ENCODE results near the gene SAMD13.

SAMD13 gene

DNA sequence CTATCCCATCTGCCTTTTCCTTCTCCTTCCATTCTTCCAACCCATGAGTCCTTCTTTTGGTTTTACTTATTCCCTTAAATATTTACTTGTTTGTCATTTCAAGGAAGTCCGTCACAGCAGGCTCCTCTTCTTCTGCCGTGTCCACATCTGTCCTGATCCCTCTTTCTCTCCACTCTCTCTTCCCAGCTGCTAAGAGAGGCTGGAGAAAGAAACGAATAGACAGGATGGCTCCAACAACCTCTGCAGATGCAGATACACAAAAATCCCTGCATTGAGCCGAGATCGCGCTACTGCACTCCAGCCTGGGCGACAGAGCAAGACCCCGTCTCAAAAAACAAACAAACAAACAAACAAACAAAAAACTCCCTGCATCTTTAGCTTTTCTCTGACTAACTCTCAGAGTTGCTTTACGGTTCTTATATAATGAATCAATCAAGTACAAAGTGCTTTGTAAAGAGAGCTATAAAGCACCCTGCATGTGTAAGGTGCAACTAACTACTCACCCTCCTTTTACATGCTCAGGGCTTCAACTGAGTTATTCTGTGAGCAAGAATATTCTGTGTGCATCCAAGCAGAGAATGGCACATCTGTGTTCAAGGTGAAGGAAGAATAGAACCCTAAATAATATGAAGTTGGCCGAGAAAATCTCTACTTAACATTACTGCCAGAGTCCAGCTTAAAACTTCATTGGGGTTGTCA, 3.8 kb upstream of the SAMD13 start:
- DNase-seq (ENCODE audit: insufficient read length, low spot score) = no peak
- TF ChIP-seq POLR2AphosphoS5 (IDR thresholded peaks at IDR 0.05; ENCODE audit: low read depth, low read length) (no peak), SPI1 (IDR thresholded peaks at IDR 0.05; ENCODE audit: low read depth, low read length) (no peak), POLR2A (IDR thresholded peaks at IDR 0.05; ENCODE audit: low read depth, low read length) (no peak), TAF1 (IDR thresholded peaks at IDR 0.05; ENCODE audit: low read depth, low read length) (no peak), PAX5 (IDR thresholded peaks at IDR 0.05; ENCODE audit: insufficient read depth, low read length, severe bottlenecking) (no peak), POU2F2 (IDR thresholded peaks at IDR 0.05; ENCODE audit: low read depth, low read length) (no peak)
- no peak for FAIRE-seq

DNA sequence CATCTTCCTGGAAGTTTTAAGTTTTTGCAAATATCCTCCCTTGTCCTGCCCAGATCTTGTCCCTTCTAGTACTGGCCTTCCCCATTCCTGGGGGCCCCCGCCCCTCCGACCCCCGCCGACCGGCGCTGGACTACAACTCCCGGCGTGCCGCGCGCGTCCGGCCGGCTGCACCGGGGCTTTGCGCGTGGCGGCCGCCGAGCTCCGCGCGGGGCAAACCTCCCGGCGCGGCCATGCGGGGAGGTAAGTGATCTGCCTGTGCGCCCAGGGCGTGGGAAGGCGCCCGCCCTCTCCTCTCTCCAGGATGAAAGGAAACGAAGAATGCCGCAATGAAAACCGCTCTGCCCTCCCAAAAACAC, 3.2 kb upstream of the SAMD13 start:
- DNase-seq (ENCODE audit: insufficient read length, low spot score) (peak; percentile 61), FAIRE-seq (peak; percentile 64)
- TF ChIP-seq PAX5 (IDR thresholded peaks at IDR 0.05; ENCODE audit: insufficient read depth, low read length, severe bottlenecking) (no peak), TAF1 (IDR thresholded peaks at IDR 0.05; ENCODE audit: low read depth, low read length) (no peak), POLR2A (IDR thresholded peaks at IDR 0.05; ENCODE audit: low read depth, low read length) (no peak), SPI1 (IDR thresholded peaks at IDR 0.05; ENCODE audit: low read depth, low read length) (no peak), POU2F2 (IDR thresholded peaks at IDR 0.05; ENCODE audit: low read depth, low read length) (no peak), POLR2AphosphoS5 (IDR thresholded peaks at IDR 0.05; ENCODE audit: low read depth, low read length) (no peak)

DNA sequence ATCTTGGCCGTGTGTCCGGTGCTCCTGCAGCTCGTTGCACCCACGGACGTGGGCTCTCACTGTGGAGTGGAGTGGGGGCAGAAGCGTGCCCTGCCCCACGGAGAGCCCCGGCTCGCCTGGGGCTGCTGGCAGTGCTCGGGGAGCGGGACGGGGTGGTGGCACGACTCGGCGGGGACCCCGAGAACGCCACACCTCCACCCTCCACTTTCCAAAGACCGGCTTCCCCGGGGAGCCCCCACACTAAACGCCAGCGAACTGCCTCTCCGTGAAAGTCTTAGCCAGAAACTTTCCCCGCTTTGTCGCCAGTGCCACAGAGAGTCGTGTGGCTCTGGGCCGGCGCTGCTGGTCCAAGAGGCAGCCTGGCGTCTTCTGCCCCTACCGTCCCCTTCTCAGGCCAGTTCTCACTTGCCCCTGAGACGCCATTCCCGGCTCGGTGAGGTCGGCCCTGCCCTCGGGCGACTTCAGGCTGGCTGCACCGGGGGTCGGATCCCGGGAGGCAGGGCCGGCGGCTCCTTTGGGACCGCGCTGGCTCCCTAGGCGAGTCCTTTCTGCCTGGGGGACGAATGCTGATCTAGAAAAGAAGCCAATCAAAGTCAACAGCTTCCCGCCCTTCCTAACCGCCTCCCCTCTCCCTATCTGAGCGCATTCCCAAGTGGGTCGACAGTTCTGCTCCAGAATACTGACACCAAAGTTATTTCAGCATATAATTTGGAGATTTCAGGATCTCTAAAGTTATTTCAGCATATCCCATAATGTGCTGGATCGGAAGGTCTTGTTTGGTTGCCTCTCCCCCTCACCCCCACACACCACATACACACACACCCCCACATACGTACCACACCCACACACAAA, 2.6 kb upstream of the SAMD13 start:
- TF ChIP-seq PAX5 (IDR thresholded peaks at IDR 0.05; ENCODE audit: insufficient read depth, low read length, severe bottlenecking) (no peak), TAF1 (IDR thresholded peaks at IDR 0.05; ENCODE audit: low read depth, low read length) (peak; percentile 10; the same call in 1 of the 2 replicates)
- FAIRE-seq (peak; percentile 88), DNase-seq (ENCODE audit: insufficient read length, low spot score) (peak; percentile 45)

DNA sequence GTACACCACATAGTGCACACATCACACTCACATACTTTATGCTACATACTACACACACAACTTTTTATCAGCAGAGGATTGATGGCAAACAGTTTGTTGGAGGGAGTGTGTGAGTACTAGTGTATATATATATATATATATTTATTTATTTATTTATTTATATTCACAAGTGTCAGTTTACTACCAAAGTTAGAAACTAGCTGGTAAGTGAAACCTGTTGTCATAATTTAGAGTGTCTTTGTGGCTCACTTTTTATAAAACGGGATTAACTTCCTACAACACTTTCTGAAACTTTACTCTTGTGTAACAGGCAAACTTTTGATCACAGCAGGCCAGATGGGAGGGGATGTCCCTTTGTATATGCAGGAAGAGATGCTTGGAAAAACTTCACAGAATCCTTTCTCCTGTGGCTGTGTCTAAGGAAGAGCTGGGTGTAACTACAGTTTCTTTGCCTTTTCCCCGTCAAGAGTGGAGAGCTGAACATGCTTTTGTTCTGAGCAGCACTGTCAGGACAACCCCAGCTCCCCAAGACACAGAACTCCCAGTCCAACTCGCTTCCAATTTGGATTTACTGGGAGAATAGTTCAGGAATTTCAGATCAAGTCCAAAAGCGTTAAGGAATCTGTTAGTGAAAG, 1.9 kb upstream of the SAMD13 start:
- TF ChIP-seq POLR2AphosphoS5 (IDR thresholded peaks at IDR 0.05; ENCODE audit: low read depth, low read length) (no peak), POU2F2 (IDR thresholded peaks at IDR 0.05; ENCODE audit: low read depth, low read length) (no peak), TAF1 (IDR thresholded peaks at IDR 0.05; ENCODE audit: low read depth, low read length) (no peak), POLR2A (IDR thresholded peaks at IDR 0.05; ENCODE audit: low read depth, low read length) (no peak), SPI1 (IDR thresholded peaks at IDR 0.05; ENCODE audit: low read depth, low read length) (no peak), PAX5 (IDR thresholded peaks at IDR 0.05; ENCODE audit: insufficient read depth, low read length, severe bottlenecking) (no peak)
- FAIRE-seq (no peak), DNase-seq (ENCODE audit: insufficient read length, low spot score) (no peak)

DNA sequence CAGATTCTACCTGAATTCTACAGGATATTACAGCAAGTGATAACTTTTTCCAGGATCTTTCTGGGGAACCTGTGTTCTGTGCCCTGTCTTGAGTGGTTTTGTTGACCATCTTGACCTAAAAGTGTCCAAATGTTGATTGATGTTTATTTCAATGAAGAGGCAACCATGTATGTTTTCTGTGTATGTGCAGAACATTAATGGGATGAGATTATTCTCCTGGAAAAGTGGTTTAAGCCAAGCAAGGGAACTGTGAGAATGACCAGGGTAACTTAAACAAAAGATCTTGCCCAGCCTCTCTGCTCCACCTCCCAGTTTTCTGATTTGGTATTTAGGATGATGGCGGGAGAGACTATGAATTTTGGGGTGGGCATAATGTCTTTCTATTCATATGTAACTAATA, 1.0 kb upstream of the SAMD13 start:
- FAIRE-seq (no peak), DNase-seq (ENCODE audit: insufficient read length, low spot score) (no peak)
- TF ChIP-seq PAX5 (IDR thresholded peaks at IDR 0.05; ENCODE audit: insufficient read depth, low read length, severe bottlenecking) = no peak
- no peak for TF ChIP-seq TAF1 (IDR thresholded peaks at IDR 0.05; ENCODE audit: low read depth, low read length)
- TF ChIP-seq SPI1 (IDR thresholded peaks at IDR 0.05; ENCODE audit: low read depth, low read length) = no peak
- TF ChIP-seq POLR2A (IDR thresholded peaks at IDR 0.05; ENCODE audit: low read depth, low read length) = no peak
- TF ChIP-seq POLR2AphosphoS5 (IDR thresholded peaks at IDR 0.05; ENCODE audit: low read depth, low read length) = no peak
- no peak for TF ChIP-seq POU2F2 (IDR thresholded peaks at IDR 0.05; ENCODE audit: low read depth, low read length)

DNA sequence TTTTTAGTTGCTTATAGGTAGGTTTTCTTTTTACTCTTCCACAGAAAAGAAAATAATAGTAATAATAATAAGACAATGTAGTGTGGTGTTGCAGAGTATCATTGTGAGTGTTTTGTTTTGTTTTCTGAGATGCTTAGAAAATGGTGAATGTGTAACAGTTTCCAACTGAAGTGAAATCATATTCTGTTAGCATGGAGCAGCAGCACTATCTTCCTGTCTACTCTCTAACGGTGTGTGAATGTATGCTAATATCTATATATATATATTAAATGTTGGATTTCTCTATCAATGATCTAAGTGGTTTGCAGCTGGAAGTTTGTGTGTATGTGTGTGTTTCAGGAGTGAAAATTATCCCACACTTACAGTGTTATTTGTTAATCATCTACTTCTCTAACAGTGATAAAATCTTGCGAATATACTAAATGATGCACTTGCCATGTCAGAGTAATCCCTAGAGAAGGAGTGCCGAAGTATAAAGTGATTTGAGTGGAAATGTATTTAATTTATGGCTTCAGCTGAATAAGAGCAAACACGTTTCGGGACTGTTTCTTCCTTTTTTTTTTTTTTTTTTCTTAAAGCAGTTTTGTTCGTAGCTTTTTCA, 377 bp downstream of the SAMD13 start:
- TF ChIP-seq TAF1 (IDR thresholded peaks at IDR 0.05; ENCODE audit: low read depth, low read length) (no peak), SPI1 (IDR thresholded peaks at IDR 0.05; ENCODE audit: low read depth, low read length) (no peak), POU2F2 (IDR thresholded peaks at IDR 0.05; ENCODE audit: low read depth, low read length) (no peak), POLR2AphosphoS5 (IDR thresholded peaks at IDR 0.05; ENCODE audit: low read depth, low read length) (no peak)
- DNase-seq (ENCODE audit: insufficient read length, low spot score) = no peak
- peak; percentile 55 for FAIRE-seq

DNA sequence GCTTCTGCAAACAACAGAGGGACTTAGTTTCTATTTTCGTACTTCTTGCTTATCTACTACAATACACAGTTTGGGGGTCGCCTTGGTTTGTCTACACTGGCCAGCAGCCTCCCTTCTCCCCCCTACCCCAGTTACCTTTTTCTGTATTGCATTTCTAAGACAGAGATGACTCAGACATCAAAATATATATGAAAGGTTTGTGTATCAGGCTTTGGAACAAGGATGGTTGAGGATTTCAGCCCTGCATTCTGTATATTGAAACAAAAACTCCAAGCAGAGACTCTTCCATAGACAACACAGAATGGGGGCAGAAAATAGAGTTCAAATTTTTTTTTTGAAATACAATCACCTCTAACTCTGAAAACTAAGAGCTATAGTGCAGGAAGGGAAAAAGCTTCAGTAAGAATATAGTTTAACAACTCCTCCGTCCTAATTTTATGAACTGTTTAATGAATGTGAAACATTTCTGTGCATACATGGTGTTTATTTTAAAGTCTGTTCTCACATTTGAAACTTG, 1.9 kb downstream of the SAMD13 start:
- FAIRE-seq = peak; percentile 52
- DNase-seq (ENCODE audit: insufficient read length, low spot score) = no peak
- no peak for TF ChIP-seq PAX5 (IDR thresholded peaks at IDR 0.05; ENCODE audit: insufficient read depth, low read length, severe bottlenecking)
- TF ChIP-seq TAF1 (IDR thresholded peaks at IDR 0.05; ENCODE audit: low read depth, low read length) = no peak
- no peak for TF ChIP-seq POLR2AphosphoS5 (IDR thresholded peaks at IDR 0.05; ENCODE audit: low read depth, low read length)

DNA sequence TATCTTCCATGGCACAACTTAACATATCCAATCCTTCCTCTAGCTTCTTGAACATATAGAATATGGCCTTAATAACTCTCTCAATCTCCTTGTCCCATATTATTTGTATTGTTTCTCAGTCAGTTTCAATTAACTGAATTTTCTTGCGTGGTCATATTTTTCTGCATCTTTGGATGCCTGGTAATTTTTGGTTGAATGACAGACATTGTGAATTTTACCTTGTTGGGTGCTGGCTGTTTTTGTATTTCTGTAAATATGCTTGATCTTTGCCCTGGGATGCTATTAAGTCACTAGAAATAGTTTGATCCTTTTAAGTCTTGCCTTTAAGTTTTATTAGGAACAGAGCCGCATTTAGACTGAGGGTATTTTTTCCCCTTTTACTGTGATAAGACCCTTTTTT, 5.9 kb downstream of the SAMD13 start:
- FAIRE-seq (no peak), DNase-seq (ENCODE audit: insufficient read length, low spot score) (no peak)
- no peak for TF ChIP-seq SPI1 (IDR thresholded peaks at IDR 0.05; ENCODE audit: low read depth, low read length)
- TF ChIP-seq POU2F2 (IDR thresholded peaks at IDR 0.05; ENCODE audit: low read depth, low read length) = no peak
- no peak for TF ChIP-seq TAF1 (IDR thresholded peaks at IDR 0.05; ENCODE audit: low read depth, low read length)
- no peak for TF ChIP-seq POLR2A (IDR thresholded peaks at IDR 0.05; ENCODE audit: low read depth, low read length)
- no peak for TF ChIP-seq POLR2AphosphoS5 (IDR thresholded peaks at IDR 0.05; ENCODE audit: low read depth, low read length)
- no peak for TF ChIP-seq PAX5 (IDR thresholded peaks at IDR 0.05; ENCODE audit: insufficient read depth, low read length, severe bottlenecking)

DNA sequence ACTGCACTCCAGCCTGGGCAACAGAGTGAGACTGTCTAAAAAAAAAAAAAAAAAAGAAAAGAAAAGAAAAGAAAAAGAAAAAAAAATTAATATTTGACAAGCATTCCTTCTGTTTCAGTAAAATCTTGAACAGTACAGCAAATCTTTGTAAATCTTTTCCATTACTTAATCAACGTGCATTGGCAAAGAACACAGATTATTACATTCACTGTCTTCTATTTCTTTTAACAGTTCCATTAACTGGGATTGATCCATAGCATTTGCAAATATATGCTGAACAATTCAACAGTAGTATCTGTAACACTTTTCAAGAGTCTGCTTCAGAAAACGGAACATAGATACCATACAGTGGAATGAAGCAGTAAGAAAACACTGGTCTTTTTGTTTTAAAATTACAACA, 9.8 kb downstream of the SAMD13 start:
- DNase-seq (ENCODE audit: insufficient read length, low spot score) = no peak
- no peak for TF ChIP-seq PAX5 (IDR thresholded peaks at IDR 0.05; ENCODE audit: insufficient read depth, low read length, severe bottlenecking)
- TF ChIP-seq TAF1 (IDR thresholded peaks at IDR 0.05; ENCODE audit: low read depth, low read length) = no peak
- TF ChIP-seq POLR2AphosphoS5 (IDR thresholded peaks at IDR 0.05; ENCODE audit: low read depth, low read length) = no peak
- no peak for TF ChIP-seq POLR2A (IDR thresholded peaks at IDR 0.05; ENCODE audit: low read depth, low read length)
- TF ChIP-seq POU2F2 (IDR thresholded peaks at IDR 0.05; ENCODE audit: low read depth, low read length) = no peak
- no peak for TF ChIP-seq SPI1 (IDR thresholded peaks at IDR 0.05; ENCODE audit: low read depth, low read length)
- no peak for FAIRE-seq
